Measurements from ENCODE around the gene IL1RAPL1. TPM values are rescaled to one million over a fixed set of nuclear protein-coding genes. Genes with fewer than 3 reads are reported as not detected.
A peak's percentile ranks its signal among the peaks of the same experiment; 100 is the strongest.

Gene IL1RAPL1
- total RNA-seq, 4 donors from 2014 or later: 0.24 to 6.2 TPM; not detected in 2

DNA sequence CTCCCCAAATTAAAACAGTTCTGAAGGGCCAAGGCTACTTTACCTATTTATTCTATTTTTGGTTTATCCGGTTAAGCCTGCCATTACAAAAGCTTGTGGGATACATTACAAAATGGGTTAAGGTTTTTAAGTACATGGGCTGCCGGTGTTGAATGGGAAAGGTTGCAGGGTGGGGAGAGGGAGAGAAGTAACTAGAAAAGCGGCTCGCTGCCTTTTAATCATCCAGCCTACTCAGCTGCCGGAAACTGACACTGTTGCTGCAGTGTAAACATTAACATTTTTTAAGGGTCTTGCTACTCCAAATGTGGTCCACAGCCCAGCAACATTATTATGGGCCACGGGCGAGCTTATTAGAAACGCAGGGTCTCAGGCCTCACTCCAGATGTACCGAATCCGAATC is 1.5 kb upstream of the IL1RAPL1 start:
- no peaks in the 10 kb centered on the region for H3K36me3 ChIP-seq
- no peaks in the 10 kb centered on the region for H3K9me3 ChIP-seq
- H3K27me3 ChIP-seq: no peaks in the 10 kb centered on the region
- no peak for DNase-seq
- intact Hi-C loops (cut with DNase I; ENCODE audit: low total_unique reads): no loop called here
- TF ChIP-seq POLR2A (IDR thresholded peaks at IDR 0.05): no peak
- TF ChIP-seq, protein P1, sequence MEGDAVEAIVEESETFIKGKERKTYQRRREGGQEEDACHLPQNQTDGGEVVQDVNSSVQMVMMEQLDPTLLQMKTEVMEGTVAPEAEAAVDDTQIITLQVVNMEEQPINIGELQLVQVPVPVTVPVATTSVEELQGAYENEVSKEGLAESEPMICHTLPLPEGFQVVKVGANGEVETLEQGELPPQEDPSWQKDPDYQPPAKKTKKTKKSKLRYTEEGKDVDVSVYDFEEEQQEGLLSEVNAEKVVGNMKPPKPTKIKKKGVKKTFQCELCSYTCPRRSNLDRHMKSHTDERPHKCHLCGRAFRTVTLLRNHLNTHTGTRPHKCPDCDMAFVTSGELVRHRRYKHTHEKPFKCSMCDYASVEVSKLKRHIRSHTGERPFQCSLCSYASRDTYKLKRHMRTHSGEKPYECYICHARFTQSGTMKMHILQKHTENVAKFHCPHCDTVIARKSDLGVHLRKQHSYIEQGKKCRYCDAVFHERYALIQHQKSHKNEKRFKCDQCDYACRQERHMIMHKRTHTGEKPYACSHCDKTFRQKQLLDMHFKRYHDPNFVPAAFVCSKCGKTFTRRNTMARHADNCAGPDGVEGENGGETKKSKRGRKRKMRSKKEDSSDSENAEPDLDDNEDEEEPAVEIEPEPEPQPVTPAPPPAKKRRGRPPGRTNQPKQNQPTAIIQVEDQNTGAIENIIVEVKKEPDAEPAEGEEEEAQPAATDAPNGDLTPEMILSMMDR (IDR thresholded peaks at IDR 0.05): no peak
- no peak overlapping the region for H3K27ac ChIP-seq
- H3K4me1 ChIP-seq: no peaks in the 10 kb centered on the region
- no peak overlapping the region for H3K4me3 ChIP-seq

DNA sequence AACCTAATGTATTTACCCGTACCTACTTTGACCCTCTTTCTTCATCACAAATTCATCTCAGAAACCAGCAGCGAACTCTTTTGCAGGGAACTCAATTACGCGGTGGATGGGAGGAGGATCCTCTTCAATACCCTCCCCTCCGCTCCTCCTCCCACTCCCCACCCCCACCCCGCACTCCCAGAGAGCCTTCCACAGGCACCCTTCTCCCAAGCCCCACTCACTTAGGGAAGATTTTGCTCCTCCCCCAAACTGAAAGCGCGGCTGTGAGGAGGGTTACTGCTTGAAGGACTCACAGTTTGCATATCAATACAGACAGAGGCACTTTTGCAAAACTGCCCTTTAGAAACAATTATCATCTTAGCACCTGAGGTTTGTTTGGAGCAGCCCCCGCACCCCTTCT is 960 bp upstream of the IL1RAPL1 start:
- no peak for TF ChIP-seq POLR2A (IDR thresholded peaks at IDR 0.05)
- TF ChIP-seq, protein P1 (IDR thresholded peaks at IDR 0.05): no peak
- Histone ChIP-seq H3K36me3 (no peaks in the 10 kb centered on the region), H3K9me3 (no peaks in the 10 kb centered on the region), H3K4me3 (peak overlapping the region in 1 of 2 donors; percentile 27), H3K27ac (no peak overlapping the region), H3K27me3 (no peaks in the 10 kb centered on the region), H3K4me1 (no peaks in the 10 kb centered on the region)
- DNase-seq: peak in 1 of 2 donors; percentile 15
- intact Hi-C loops (cut with DNase I; ENCODE audit: low total_unique reads): no loop called here

DNA sequence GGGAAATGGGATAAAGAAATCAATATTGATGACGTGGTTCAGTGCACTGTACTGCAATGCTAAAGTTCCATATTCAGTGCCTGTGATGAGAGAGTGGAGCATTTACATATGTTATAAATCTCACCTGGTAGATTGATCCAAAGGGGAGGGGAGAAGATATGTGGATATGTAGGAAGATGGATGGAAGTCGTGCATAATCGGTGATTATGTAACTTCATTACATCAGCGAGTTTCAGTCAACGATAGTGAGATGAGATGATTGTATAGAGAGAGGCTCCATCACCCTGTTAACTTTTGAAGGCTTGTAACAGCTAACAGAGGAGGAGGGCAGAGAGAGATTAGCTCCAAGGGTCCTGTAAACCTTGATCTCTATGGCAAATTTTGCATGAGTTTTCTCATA is 1.8 kb downstream of the IL1RAPL1 start:
- H3K4me1 ChIP-seq: no peaks in the 10 kb centered on the region
- H3K9me3 ChIP-seq: no peaks in the 10 kb centered on the region
- H3K27me3 ChIP-seq: no peaks in the 10 kb centered on the region
- H3K36me3 ChIP-seq: no peaks in the 10 kb centered on the region
- H3K27ac ChIP-seq: no peak overlapping the region
- TF ChIP-seq, protein P1 (IDR thresholded peaks at IDR 0.05): no peak
- TF ChIP-seq POLR2A (IDR thresholded peaks at IDR 0.05): no peak
- DNase-seq: no peak
- no peak overlapping the region for H3K4me3 ChIP-seq
- intact Hi-C loops (cut with DNase I; ENCODE audit: low total_unique reads): no loop called here

DNA sequence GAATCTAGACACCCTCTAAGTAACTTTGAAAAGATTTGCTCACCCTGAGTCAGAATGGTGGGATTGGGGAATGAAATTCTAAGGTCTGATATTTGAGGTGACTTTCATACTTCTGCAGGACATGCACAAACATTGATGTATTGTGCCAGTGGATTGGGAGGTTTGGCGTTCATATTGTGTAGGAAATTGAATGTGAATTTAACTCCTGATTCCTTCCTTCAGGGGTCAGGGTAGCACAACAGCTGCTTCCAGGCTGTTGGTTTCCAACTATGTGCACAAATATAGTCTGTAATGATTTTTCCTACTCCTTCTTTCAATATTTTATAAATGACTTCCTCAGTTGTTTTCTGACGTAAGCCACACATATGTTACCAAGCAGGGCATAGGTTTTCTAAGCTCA is 3.1 kb downstream of the IL1RAPL1 start:
- Histone ChIP-seq H3K9me3 (no peaks in the 10 kb centered on the region), H3K36me3 (no peaks in the 10 kb centered on the region), H3K27ac (no peak overlapping the region), H3K4me3 (no peak overlapping the region), H3K4me1 (no peaks in the 10 kb centered on the region), H3K27me3 (no peaks in the 10 kb centered on the region)
- intact Hi-C loops (cut with DNase I; ENCODE audit: low total_unique reads): no loop called here
- no peak for DNase-seq
- TF ChIP-seq POLR2A (IDR thresholded peaks at IDR 0.05): no peak
- TF ChIP-seq, protein P1 (IDR thresholded peaks at IDR 0.05): no peak

DNA sequence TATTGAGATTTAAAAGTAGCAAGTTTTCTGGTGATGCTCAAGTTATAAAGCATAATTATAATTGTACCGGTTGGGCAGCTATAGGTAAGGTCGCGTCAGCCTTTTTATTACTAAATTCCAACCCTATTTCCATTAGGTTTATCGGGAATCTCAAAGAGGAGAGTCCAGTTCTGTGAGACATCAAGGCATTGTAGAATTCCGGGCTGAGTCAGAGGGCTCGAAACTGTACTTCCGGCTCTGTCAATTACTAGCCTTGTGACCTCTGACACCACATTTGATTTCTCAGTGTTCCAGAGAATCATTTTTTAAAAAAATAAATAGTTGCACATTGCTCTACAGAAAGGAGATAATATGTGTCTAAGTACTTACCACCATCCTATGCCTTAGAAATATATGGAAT is 4.3 kb downstream of the IL1RAPL1 start:
- Histone ChIP-seq H3K27ac (no peak overlapping the region), H3K36me3 (no peaks in the 10 kb centered on the region), H3K4me1 (no peaks in the 10 kb centered on the region), H3K4me3 (no peak overlapping the region), H3K9me3 (no peaks in the 10 kb centered on the region), H3K27me3 (no peaks in the 10 kb centered on the region)
- DNase-seq: no peak
- TF ChIP-seq, protein P1 (IDR thresholded peaks at IDR 0.05): no peak
- TF ChIP-seq POLR2A (IDR thresholded peaks at IDR 0.05): no peak
- intact Hi-C loops (cut with DNase I; ENCODE audit: low total_unique reads): no loop called here
